Gastrocnemius medialis (tissue), 4 donors: ENCODE measurements around the gene SORL1.

Experiments used
- POLR2A ChIP-seq, 2 donors: fragments of 450-650 bp; IDR thresholded peaks; one replicate each; pipeline ENCODE4 v1.6.1; 2017; ENCODE audit warnings: antibody characterized with exemption in 2 of 2, mild to moderate bottlenecking in 2 of 2, moderate library complexity in 2 of 2
- TF ChIP-seq, protein P1 (sequence below), 5 experiments: fragments of 450-650 bp in 3 of 5; fragments of 200-600 bp in 2 of 5; sonication (generic) in 2 of 5; IDR thresholded peaks in 4 of 5; conservative IDR thresholded peaks in 1 of 5; 1 replicate in 4 of 5; 2 replicates in 1 of 5; pipeline ENCODE4 v1.5.1; 2016 to 2019; ENCODE audit warnings: antibody characterized with exemption in 5 of 5, mild to moderate bottlenecking in 3 of 5, moderate library complexity in 3 of 5

GRCh38 chr11:121510438-121510837 lies 58.3 kb downstream of the SORL1 start:
- TF ChIP-seq, protein P1, sequence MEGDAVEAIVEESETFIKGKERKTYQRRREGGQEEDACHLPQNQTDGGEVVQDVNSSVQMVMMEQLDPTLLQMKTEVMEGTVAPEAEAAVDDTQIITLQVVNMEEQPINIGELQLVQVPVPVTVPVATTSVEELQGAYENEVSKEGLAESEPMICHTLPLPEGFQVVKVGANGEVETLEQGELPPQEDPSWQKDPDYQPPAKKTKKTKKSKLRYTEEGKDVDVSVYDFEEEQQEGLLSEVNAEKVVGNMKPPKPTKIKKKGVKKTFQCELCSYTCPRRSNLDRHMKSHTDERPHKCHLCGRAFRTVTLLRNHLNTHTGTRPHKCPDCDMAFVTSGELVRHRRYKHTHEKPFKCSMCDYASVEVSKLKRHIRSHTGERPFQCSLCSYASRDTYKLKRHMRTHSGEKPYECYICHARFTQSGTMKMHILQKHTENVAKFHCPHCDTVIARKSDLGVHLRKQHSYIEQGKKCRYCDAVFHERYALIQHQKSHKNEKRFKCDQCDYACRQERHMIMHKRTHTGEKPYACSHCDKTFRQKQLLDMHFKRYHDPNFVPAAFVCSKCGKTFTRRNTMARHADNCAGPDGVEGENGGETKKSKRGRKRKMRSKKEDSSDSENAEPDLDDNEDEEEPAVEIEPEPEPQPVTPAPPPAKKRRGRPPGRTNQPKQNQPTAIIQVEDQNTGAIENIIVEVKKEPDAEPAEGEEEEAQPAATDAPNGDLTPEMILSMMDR (IDR thresholded peaks at IDR 0.05 in 4 of 5, conservative IDR thresholded peaks at IDR 0.05 in 1 of 5): no peak
- TF ChIP-seq POLR2A (IDR thresholded peaks at IDR 0.05): no peak
